ENCODE results near the gene UGT1A7.

DNA sequence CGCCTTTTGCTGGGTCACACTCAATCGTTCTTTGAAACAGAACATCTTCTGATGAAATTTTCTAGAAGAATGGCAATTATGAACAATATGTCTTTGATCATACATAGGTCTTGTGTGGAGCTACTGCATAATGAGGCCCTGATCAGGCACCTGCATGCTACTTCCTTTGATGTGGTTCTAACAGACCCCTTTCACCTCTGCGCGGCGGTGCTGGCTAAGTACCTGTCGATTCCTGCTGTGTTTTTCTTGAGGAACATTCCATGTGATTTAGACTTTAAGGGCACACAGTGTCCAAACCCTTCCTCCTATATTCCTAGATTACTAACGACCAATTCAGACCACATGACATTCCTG lies 31.5 kb downstream of the UGT1A7 start:
- TF ChIP-seq KAT2B (IDR thresholded peaks at IDR 0.05; ENCODE audit: low read depth, low read length) (no peak), ZNF584 (CRISPR knock-in tag; IDR thresholded peaks at IDR 0.05; ENCODE audit: low read depth) (no peak), HMGN3 (IDR thresholded peaks at IDR 0.05; ENCODE audit: borderline replicate concordance, extremely low read depth, insufficient read length, low read depth, low read length) (no peak), POLR2A (conservative IDR thresholded peaks at IDR 0.05) (no peak), ZSCAN32 (CRISPR knock-in tag; IDR thresholded peaks at IDR 0.05) (no peak), ZNF23 (CRISPR knock-in tag; IDR thresholded peaks at IDR 0.05) (no peak)
- TF ChIP-seq, protein P1, sequence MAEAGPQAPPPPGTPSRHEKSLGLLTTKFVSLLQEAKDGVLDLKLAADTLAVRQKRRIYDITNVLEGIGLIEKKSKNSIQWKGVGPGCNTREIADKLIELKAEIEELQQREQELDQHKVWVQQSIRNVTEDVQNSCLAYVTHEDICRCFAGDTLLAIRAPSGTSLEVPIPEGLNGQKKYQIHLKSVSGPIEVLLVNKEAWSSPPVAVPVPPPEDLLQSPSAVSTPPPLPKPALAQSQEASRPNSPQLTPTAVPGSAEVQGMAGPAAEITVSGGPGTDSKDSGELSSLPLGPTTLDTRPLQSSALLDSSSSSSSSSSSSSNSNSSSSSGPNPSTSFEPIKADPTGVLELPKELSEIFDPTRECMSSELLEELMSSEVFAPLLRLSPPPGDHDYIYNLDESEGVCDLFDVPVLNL (CRISPR knock-in tag; IDR thresholded peaks at IDR 0.05; ENCODE audit: low read depth) = no peak
